HEK293 (cell line): ENCODE data around the gene MAP3K4.
A peak's percentile ranks its signal among the peaks of the same experiment; 100 is the strongest.

ENCODE experiments used
- CTCF ChIA-PET: fragments of 350-600 bp; formaldehyde crosslinking; extraction: SDS; loops from one replicate; lab custom pipeline; 2021; ENCODE audit warnings: antibody characterized with exemption; lab: Yijun Ruan, JAX
- POLR2A ChIA-PET: fragments of 300-600 bp; formaldehyde crosslinking; extraction: SDS; loops from one replicate; lab custom pipeline; 2020; ENCODE audit warnings: antibody characterized with exemption, inconsistent platforms; lab: Yijun Ruan, JAX
- H3K27ac ChIP-seq: fragments of 200-500 bp; sonication (Bioruptor generic); 2 replicates; pipeline ENCODE4 v1.5.1; 2014; ENCODE audit warnings: low read depth, low read length, control low read depth, inconsistent platforms; ENCODE audit errors: extremely low read depth
- H3K36me3 ChIP-seq, 2 experiments: fragments of 200-500 bp in 1 of 2; sonication (Bioruptor generic) in 1 of 2; 1 replicate in 1 of 2; 2 replicates in 1 of 2; pipeline ENCODE4 v1.5.1; 2014 to 2017; ENCODE audit warnings: inconsistent platforms in 2 of 2, low read length in 2 of 2; ENCODE audit not compliant: control insufficient read depth in 2 of 2, insufficient read depth in 1 of 2
- H3K4me1 ChIP-seq: fragments of 200-500 bp; sonication (Bioruptor generic); 2 replicates; pipeline ENCODE4 v1.5.1; 2014; ENCODE audit warnings: mild to moderate bottlenecking, low read length, inconsistent platforms; ENCODE audit not compliant: control insufficient read depth, insufficient read depth
- H3K4me3 ChIP-seq: 2 replicates; pipeline ENCODE4 v1.5.1; 2011; ENCODE audit warnings: low read depth, mild to moderate bottlenecking, control low read depth, low read length, moderate library complexity
- H3K9me3 ChIP-seq: fragments of 200-500 bp; sonication (Bioruptor generic); 2 replicates; pipeline ENCODE4 v1.5.1; 2014; ENCODE audit warnings: low read depth, low read length, inconsistent platforms; ENCODE audit not compliant: control insufficient read depth, insufficient read depth
- FEZF1 ChIP-seq: fragments of 450-650 bp; formaldehyde crosslinking; IDR thresholded peaks from 2 replicates; pipeline ENCODE4 v1.5.1; 2016; ENCODE audit warnings: missing biosample characterization, missing genetic modification characterization
- IKZF3 ChIP-seq: fragments of 450-650 bp; IDR thresholded peaks from 2 replicates; pipeline ENCODE4 v1.5.0; 2018; ENCODE audit warnings: missing biosample characterization, mild to moderate bottlenecking, missing genetic modification characterization, moderate library complexity
- KLF9 ChIP-seq: fragments of 450-650 bp; formaldehyde crosslinking; IDR thresholded peaks from 2 replicates; pipeline ENCODE4 v1.5.1; 2016; ENCODE audit warnings: missing biosample characterization, missing genetic modification characterization, low read depth
- OSR2 ChIP-seq: fragments of 450-650 bp; formaldehyde crosslinking; IDR thresholded peaks from 2 replicates; pipeline ENCODE4 v1.5.1; 2016; ENCODE audit warnings: missing biosample characterization, missing genetic modification characterization
- OVOL3 ChIP-seq: fragments of 450-650 bp; formaldehyde crosslinking; IDR thresholded peaks from 2 replicates; pipeline ENCODE4 v1.5.1; 2016; ENCODE audit warnings: missing biosample characterization, missing genetic modification characterization
- SCRT2 ChIP-seq: fragments of 450-650 bp; formaldehyde crosslinking; IDR thresholded peaks from 2 replicates; pipeline ENCODE4 v1.5.1; 2016; ENCODE audit warnings: missing biosample characterization, missing genetic modification characterization
- SP7 ChIP-seq: fragments of 450-650 bp; formaldehyde crosslinking; IDR thresholded peaks from 2 replicates; pipeline ENCODE4 v1.5.1; 2016; ENCODE audit warnings: missing biosample characterization, missing genetic modification characterization
- TRIM28 ChIP-seq: IDR thresholded peaks from 2 replicates; pipeline ENCODE4 v1.6.1; 2011; ENCODE audit warnings: low read length, control low read depth, borderline replicate concordance
- YY2 ChIP-seq: fragments of 450-650 bp; formaldehyde crosslinking; IDR thresholded peaks from 2 replicates; pipeline ENCODE4 v1.5.1; 2016; ENCODE audit warnings: missing biosample characterization, missing genetic modification characterization
- ZBTB21 ChIP-seq: fragments of 450-650 bp; formaldehyde crosslinking; IDR thresholded peaks from 2 replicates; pipeline ENCODE4 v1.5.1; 2017; ENCODE audit warnings: missing biosample characterization, missing genetic modification characterization
- ZBTB48 ChIP-seq: fragments of 450-650 bp; formaldehyde crosslinking; IDR thresholded peaks from 2 replicates; pipeline ENCODE4 v1.5.1; 2016; ENCODE audit warnings: missing biosample characterization, missing genetic modification characterization
- ZEB2 ChIP-seq: fragments of 450-650 bp; formaldehyde crosslinking; IDR thresholded peaks from 2 replicates; pipeline ENCODE4 v1.5.1; 2016; ENCODE audit warnings: missing biosample characterization, missing genetic modification characterization
- ZNF10 ChIP-seq: fragments of 450-650 bp; formaldehyde crosslinking; IDR thresholded peaks from 2 replicates; pipeline ENCODE4 v1.5.1; 2017; ENCODE audit warnings: missing biosample characterization, missing genetic modification characterization
- ZNF140 ChIP-seq: fragments of 450-650 bp; formaldehyde crosslinking; IDR thresholded peaks from 2 replicates; pipeline ENCODE4 v1.5.1; 2016; ENCODE audit warnings: missing biosample characterization, missing genetic modification characterization
- ZNF324 ChIP-seq: fragments of 450-650 bp; formaldehyde crosslinking; IDR thresholded peaks from 2 replicates; pipeline ENCODE4 v1.5.1; 2016; ENCODE audit warnings: missing biosample characterization, missing genetic modification characterization
- ZNF394 ChIP-seq: fragments of 450-650 bp; formaldehyde crosslinking; IDR thresholded peaks from 2 replicates; pipeline ENCODE4 v1.5.1; 2016; ENCODE audit warnings: missing biosample characterization, missing genetic modification characterization, mild to moderate bottlenecking, moderate library complexity, borderline replicate concordance
- ZNF416 ChIP-seq: fragments of 450-650 bp; formaldehyde crosslinking; IDR thresholded peaks from 2 replicates; pipeline ENCODE4 v1.5.1; 2016; ENCODE audit warnings: missing biosample characterization, missing genetic modification characterization
- ZNF629 ChIP-seq: fragments of 450-650 bp; formaldehyde crosslinking; IDR thresholded peaks from 2 replicates; pipeline ENCODE4 v1.5.1; 2017; ENCODE audit warnings: missing biosample characterization, missing genetic modification characterization
- ZNF664 ChIP-seq: fragments of 450-650 bp; formaldehyde crosslinking; IDR thresholded peaks from 2 replicates; pipeline ENCODE4 v1.5.1; 2016; ENCODE audit warnings: missing biosample characterization, missing genetic modification characterization
- ZNF707 ChIP-seq: fragments of 450-650 bp; formaldehyde crosslinking; IDR thresholded peaks from 2 replicates; pipeline ENCODE4 v1.5.1; 2016; ENCODE audit warnings: missing biosample characterization, missing genetic modification characterization
- ZNF76 ChIP-seq: fragments of 450-650 bp; formaldehyde crosslinking; IDR thresholded peaks from 2 replicates; pipeline ENCODE4; 2016; ENCODE audit warnings: low read depth, missing biosample characterization, missing genetic modification characterization, borderline replicate concordance
- ZNF768 ChIP-seq: fragments of 450-650 bp; formaldehyde crosslinking; IDR thresholded peaks from 2 replicates; pipeline ENCODE4 v1.5.1; 2018; ENCODE audit warnings: missing biosample characterization, mild to moderate bottlenecking, missing genetic modification characterization
- ZSCAN16 ChIP-seq: fragments of 450-650 bp; formaldehyde crosslinking; IDR thresholded peaks from 2 replicates; pipeline ENCODE4 v1.5.1; 2016; ENCODE audit warnings: missing biosample characterization, missing genetic modification characterization
- ZSCAN23 ChIP-seq: fragments of 450-650 bp; formaldehyde crosslinking; IDR thresholded peaks from 2 replicates; pipeline ENCODE4 v1.5.1; 2016; ENCODE audit warnings: missing biosample characterization, missing genetic modification characterization
- TF ChIP-seq, protein P1 (sequence below): fragments of 450-650 bp; formaldehyde crosslinking; IDR thresholded peaks from 2 replicates; pipeline ENCODE4 v1.5.1; 2016; ENCODE audit warnings: missing biosample characterization, missing genetic modification characterization
- TF ChIP-seq, protein P2 (sequence below): fragments of 450-650 bp; formaldehyde crosslinking; IDR thresholded peaks from 2 replicates; pipeline ENCODE4 v1.5.1; 2016; ENCODE audit warnings: missing biosample characterization, missing genetic modification characterization
- TF ChIP-seq, protein P3 (sequence below): fragments of 450-650 bp; formaldehyde crosslinking; IDR thresholded peaks from 2 replicates; pipeline ENCODE4 v1.5.1; 2017; ENCODE audit warnings: missing biosample characterization, missing genetic modification characterization

MAP3K4 gene

DNA sequence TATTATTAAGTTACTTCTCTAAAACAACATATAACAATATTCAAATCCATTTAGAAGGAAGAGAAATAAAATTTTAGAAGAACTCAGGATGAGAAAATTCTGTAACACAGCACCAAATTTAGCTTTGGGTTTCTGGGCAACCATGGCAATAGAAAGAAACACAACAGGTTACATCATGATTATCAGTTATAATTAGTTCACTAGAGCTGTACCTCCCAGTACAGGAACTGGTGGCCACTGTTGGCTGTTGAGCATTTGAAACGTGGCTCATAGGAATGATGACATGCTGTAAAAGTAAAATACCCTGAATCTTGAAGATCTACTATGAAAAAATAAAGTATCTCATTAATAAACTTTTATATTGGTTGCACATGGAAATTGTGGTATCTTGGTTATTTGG is 23.7 kb upstream of the MAP3K4 start:
- Histone ChIP-seq H3K4me1 (no peaks in the 10 kb centered on the region), H3K9me3 (no peaks in the 10 kb centered on the region), H3K27ac (no peak overlapping the region), H3K36me3 (no peaks in the 10 kb centered on the region), H3K4me3 (no peak overlapping the region)
- TF ChIP-seq IKZF3 (tag by site-specific recombination) (no peak), FEZF1 (tag by site-specific recombination) (no peak), SP7 (tag by site-specific recombination) (no peak), ZNF394 (tag by site-specific recombination) (no peak), ZNF76 (tag by site-specific recombination) (no peak), ZEB2 (tag by site-specific recombination) (no peak), KLF9 (tag by site-specific recombination) (no peak), ZNF324 (tag by site-specific recombination) (no peak), ZNF629 (tag by site-specific recombination) (no peak)
- TF ChIP-seq, protein P1, sequence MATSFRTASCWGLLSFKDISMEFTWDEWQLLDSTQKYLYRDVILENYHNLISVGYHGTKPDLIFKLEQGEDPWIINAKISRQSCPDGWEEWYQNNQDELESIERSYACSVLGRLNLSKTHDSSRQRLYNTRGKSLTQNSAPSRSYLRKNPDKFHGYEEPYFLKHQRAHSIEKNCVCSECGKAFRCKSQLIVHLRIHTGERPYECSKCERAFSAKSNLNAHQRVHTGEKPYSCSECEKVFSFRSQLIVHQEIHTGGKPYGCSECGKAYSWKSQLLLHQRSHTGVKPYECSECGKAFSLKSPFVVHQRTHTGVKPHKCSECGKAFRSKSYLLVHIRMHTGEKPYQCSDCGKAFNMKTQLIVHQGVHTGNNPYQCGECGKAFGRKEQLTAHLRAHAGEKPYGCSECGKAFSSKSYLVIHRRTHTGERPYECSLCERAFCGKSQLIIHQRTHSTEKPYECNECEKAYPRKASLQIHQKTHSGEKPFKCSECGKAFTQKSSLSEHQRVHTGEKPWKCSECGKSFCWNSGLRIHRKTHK (tag by site-specific recombination): no peak
- TF ChIP-seq, protein P2, sequence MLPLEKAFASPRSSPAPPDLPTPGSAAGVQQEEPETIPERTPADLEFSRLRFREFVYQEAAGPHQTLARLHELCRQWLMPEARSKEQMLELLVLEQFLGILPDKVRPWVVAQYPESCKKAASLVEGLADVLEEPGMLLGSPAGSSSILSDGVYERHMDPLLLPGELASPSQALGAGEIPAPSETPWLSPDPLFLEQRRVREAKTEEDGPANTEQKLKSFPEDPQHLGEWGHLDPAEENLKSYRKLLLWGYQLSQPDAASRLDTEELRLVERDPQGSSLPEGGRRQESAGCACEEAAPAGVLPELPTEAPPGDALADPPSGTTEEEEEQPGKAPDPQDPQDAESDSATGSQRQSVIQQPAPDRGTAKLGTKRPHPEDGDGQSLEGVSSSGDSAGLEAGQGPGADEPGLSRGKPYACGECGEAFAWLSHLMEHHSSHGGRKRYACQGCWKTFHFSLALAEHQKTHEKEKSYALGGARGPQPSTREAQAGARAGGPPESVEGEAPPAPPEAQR (tag by site-specific recombination): no peak
- CTCF ChIA-PET: no interaction called here
- POLR2A ChIA-PET: interaction anchor here (1.4 kb wide), 1 partner anchor 25 kb away, joined by 3 read pairs; no protein-coding TSS in a partner anchor

DNA sequence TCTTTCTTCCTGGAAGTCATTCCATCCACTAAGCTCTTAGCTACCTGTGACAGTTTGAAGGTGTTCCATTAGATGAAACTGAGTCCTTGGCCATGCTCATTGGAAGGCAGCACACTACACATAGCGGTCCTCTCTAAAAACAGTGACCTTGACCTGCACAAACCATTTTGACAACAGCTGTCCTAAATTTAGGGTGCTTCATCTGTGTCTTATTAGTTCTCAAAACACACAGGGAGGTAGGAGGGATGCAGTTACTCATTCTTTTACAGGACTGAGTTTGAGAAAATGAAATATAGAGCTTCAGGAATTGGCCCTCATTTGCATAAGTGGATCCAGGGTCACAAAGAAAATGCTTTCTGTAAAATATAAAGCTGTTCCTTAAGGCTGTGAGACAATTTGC is 20.4 kb upstream of the MAP3K4 start:
- no peak overlapping the region for H3K4me3 ChIP-seq
- H3K36me3 ChIP-seq: no peaks in the 10 kb centered on the region
- TF ChIP-seq ZBTB21 (tag by site-specific recombination) (no peak), ZNF768 (tag by site-specific recombination) (no peak), ZNF140 (no peak), ZBTB48 (tag by site-specific recombination) (no peak), ZSCAN23 (tag by site-specific recombination) (no peak), ZNF707 (tag by site-specific recombination) (no peak), OVOL3 (tag by site-specific recombination) (no peak), ZNF10 (tag by site-specific recombination) (no peak)
- TF ChIP-seq, all 188 proteins: peak for 0
- ChIA-PET CTCF (interaction anchor here (0.7 to 1.6 kb wide), 5 partner anchors 11 to 447 kb away, joined by 3 to 4 read pairs (median 3); no protein-coding TSS in a partner anchor), POLR2A (interaction anchor here (1.7 kb wide), 1 partner anchor 21 kb away, joined by 5 read pairs; the partner anchor contains the start of gene MAP3K4)
- H3K9me3 ChIP-seq: no peaks in the 10 kb centered on the region
- H3K4me1 ChIP-seq: no peaks in the 10 kb centered on the region
- H3K27ac ChIP-seq: no peak overlapping the region

DNA sequence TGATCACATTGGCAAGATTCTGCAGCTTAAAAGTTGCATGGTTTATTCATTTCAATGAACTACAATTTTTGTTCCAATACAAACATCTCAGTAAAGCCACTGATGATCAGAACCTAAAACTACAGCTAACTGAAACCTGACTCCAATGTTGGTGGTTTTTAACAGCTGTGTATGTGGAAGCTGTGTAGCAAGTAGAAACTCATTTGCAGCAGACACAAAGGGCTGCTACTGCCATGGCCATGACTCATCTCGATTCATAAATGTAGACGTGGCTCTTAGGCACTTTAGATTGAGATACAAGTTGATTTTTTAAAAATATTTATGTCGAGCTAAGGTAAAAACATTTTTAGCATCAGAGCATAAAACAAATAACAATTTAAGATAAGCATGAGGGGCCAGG is 19.5 kb upstream of the MAP3K4 start:
- Histone ChIP-seq H3K9me3 (no peaks in the 10 kb centered on the region), H3K4me3 (no peak overlapping the region), H3K4me1 (no peaks in the 10 kb centered on the region), H3K36me3 (no peaks in the 10 kb centered on the region), H3K27ac (no peak overlapping the region)
- ChIA-PET CTCF (interaction anchor here (1.1 kb wide), 1 partner anchor 446 kb away, joined by 3 read pairs; no protein-coding TSS in a partner anchor), POLR2A (interaction anchor here (1.0 to 1.7 kb wide), 2 partner anchors 20 to 302 kb away, joined by 3 to 5 read pairs; partner anchors contain the start of genes AGPAT4 and MAP3K4)
- no peak for TF ChIP-seq YY2 (tag by site-specific recombination)
- no peak for TF ChIP-seq SCRT2 (tag by site-specific recombination)
- TF ChIP-seq OSR2 (tag by site-specific recombination): peak; percentile 93
- TF ChIP-seq TRIM28: peak; percentile 61; the same call in 1 of the 2 replicates
- TF ChIP-seq ZNF664 (tag by site-specific recombination): peak; percentile 77
- TF ChIP-seq, protein P3, sequence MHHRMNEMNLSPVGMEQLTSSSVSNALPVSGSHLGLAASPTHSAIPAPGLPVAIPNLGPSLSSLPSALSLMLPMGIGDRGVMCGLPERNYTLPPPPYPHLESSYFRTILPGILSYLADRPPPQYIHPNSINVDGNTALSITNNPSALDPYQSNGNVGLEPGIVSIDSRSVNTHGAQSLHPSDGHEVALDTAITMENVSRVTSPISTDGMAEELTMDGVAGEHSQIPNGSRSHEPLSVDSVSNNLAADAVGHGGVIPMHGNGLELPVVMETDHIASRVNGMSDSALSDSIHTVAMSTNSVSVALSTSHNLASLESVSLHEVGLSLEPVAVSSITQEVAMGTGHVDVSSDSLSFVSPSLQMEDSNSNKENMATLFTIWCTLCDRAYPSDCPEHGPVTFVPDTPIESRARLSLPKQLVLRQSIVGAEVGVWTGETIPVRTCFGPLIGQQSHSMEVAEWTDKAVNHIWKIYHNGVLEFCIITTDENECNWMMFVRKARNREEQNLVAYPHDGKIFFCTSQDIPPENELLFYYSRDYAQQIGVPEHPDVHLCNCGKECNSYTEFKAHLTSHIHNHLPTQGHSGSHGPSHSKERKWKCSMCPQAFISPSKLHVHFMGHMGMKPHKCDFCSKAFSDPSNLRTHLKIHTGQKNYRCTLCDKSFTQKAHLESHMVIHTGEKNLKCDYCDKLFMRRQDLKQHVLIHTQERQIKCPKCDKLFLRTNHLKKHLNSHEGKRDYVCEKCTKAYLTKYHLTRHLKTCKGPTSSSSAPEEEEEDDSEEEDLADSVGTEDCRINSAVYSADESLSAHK: 0 out of 2 replicates have a peak, but pooled peaks have one; percentile 49
- TF ChIP-seq ZSCAN16 (tag by site-specific recombination): no peak
- no peak for TF ChIP-seq ZNF416 (tag by site-specific recombination)
